ENCODE results near the gene CCDC43. TPM values are rescaled to one million over a fixed set of nuclear protein-coding genes. Genes with fewer than 3 reads are reported as not detected.
"Not testable (repeated sequence)": the region's sequence is repeated elsewhere in the genome, so short reads cannot be mapped to it uniquely, and the experiment has no call there.

CCDC43 gene
- polyA plus RNA-seq, 1 experiment = 18.0 TPM

DNA sequence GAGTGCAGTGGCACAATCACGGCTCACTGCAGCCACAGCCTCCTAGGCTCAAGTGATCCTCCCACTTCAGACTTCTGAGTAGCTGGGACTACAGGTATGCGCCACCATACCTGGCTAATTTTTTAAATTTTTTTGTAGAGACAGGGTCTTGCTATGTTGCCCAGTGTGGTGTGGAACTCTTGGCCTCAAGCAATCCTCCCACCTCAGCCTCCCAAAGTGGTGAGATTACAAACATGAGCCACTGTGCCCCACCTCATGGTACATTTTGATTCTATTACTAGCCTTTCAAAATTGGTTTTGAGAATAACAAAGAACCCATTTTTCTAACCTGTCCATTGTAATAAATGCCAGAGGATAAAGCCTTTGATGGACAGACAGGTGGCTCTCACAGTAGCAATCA, 1.4 kb downstream of the CCDC43 start:
- Histone ChIP-seq H3K27ac (ENCODE audit: low read depth, low read length) (no peak overlapping the region), H3K4me3 (ENCODE audit: low read depth, low read length) (peak overlapping the region; percentile 92; the same call in 1 of the 2 replicates), H3K9me3 (ENCODE audit: control insufficient read depth, insufficient read depth, low read length) (no peaks in the 10 kb centered on the region), H3K27me3 (ENCODE audit: control insufficient read depth, insufficient read depth, low read length) (no peaks in the 10 kb centered on the region)
- ChIA-PET CTCF (interaction anchor here (1.1 kb wide), 1 partner anchor 16 kb away, joined by 3 read pairs; no protein-coding TSS in a partner anchor), POLR2A (no interaction called here)
- DNase-seq (ENCODE audit: low read depth, low spot score) = no peak
- TF ChIP-seq, protein P1, sequence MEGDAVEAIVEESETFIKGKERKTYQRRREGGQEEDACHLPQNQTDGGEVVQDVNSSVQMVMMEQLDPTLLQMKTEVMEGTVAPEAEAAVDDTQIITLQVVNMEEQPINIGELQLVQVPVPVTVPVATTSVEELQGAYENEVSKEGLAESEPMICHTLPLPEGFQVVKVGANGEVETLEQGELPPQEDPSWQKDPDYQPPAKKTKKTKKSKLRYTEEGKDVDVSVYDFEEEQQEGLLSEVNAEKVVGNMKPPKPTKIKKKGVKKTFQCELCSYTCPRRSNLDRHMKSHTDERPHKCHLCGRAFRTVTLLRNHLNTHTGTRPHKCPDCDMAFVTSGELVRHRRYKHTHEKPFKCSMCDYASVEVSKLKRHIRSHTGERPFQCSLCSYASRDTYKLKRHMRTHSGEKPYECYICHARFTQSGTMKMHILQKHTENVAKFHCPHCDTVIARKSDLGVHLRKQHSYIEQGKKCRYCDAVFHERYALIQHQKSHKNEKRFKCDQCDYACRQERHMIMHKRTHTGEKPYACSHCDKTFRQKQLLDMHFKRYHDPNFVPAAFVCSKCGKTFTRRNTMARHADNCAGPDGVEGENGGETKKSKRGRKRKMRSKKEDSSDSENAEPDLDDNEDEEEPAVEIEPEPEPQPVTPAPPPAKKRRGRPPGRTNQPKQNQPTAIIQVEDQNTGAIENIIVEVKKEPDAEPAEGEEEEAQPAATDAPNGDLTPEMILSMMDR (IDR thresholded peaks at IDR 0.05; ENCODE audit: low read depth, low read length) = no peak

DNA sequence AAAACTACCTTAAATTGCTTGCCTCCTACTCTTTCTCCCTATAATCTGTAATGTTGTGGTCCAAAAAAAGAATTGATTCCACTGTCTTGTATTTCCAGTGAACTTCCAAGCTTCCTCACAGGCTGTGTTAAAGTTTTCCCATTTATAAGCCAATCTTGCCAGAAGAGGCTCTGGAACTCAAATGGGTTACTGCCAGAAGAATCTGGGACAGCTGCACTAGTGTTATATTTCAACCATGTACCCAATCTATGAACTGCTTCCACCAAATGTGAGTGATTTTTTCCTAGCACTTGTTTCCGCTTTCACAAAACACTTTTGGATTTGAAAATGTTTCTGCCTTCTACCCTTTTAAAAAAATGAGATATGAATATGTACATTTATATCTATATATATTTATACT, 1.8 kb downstream of the CCDC43 start:
- H3K27me3 ChIP-seq (ENCODE audit: control insufficient read depth, insufficient read depth, low read length) = no peaks in the 10 kb centered on the region
- no peak overlapping the region for H3K27ac ChIP-seq (ENCODE audit: low read depth, low read length)
- H3K9me3 ChIP-seq (ENCODE audit: control insufficient read depth, insufficient read depth, low read length) = no peaks in the 10 kb centered on the region
- POLR2A ChIA-PET = no interaction called here
- CTCF ChIA-PET = interaction anchor here (0.8 to 0.9 kb wide), 2 partner anchors 16 to 51 kb away, joined by 3 to 7 read pairs; no protein-coding TSS in a partner anchor
- DNase-seq (ENCODE audit: low read depth, low spot score) = no peak
- H3K4me3 ChIP-seq (ENCODE audit: low read depth, low read length) = no peak overlapping the region
- TF ChIP-seq, protein P1 (IDR thresholded peaks at IDR 0.05; ENCODE audit: low read depth, low read length) = no peak

DNA sequence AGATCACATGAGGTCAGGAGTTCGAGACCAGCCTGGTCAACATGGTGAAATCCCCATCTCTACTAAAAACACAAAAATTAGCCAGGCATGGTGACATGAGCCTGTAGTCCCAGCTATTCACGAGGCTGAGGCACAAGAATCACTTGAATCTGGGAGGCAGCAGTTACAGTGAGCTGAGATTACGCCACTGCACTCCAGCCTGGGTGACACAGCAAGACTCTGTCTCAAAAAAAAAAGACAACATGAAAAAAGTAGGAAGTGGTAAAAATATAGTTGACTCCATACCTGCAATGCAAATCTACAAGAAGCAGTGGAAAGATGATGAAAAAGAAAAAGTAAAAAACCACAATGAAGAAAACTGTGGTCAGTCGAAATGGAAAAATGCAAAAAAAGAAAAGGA, 6.3 kb downstream of the CCDC43 start:
- H3K27me3 ChIP-seq (ENCODE audit: control insufficient read depth, insufficient read depth, low read length); H3K9me3 ChIP-seq (ENCODE audit: control insufficient read depth, insufficient read depth, low read length); POLR2A ChIA-PET; DNase-seq (ENCODE audit: low read depth, low spot score); H3K27ac ChIP-seq (ENCODE audit: low read depth, low read length); H3K4me3 ChIP-seq (ENCODE audit: low read depth, low read length): not testable (repeated sequence)
- CTCF ChIA-PET = interaction anchor here (1.4 kb wide), 1 partner anchor 11 kb away, joined by 4 read pairs; no protein-coding TSS in a partner anchor

DNA sequence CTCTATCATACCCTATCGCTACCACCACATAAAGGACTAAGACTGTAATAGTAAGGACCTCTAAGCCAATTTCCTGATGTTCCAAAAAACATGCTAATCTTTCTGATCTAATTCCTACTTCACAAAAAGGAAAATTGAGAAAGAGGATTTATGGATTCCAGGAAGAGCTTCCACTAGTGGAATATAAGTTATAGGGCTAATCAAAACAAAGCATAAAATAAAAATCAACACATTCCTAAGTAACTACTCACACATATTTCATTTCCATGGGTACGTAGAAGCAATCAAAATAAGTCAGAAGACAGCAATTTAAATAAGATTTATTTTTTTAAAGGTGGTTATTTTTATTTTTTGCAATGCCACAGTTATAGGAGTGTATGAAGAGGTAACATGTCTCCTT, 12.4 kb downstream of the CCDC43 start:
- Histone ChIP-seq H3K4me3 (ENCODE audit: low read depth, low read length) (no peak overlapping the region), H3K27ac (ENCODE audit: low read depth, low read length) (no peak overlapping the region), H3K9me3 (ENCODE audit: control insufficient read depth, insufficient read depth, low read length) (no peaks in the 10 kb centered on the region), H3K27me3 (ENCODE audit: control insufficient read depth, insufficient read depth, low read length) (no peaks in the 10 kb centered on the region)
- TF ChIP-seq, protein P1 (IDR thresholded peaks at IDR 0.05; ENCODE audit: low read depth, low read length) = no peak
- ChIA-PET POLR2A (interaction anchor here (0.5 kb wide), 1 partner anchor 81 kb away, joined by 3 read pairs; no protein-coding TSS in a partner anchor), CTCF (no interaction called here)
- DNase-seq (ENCODE audit: low read depth, low spot score) = no peak

DNA sequence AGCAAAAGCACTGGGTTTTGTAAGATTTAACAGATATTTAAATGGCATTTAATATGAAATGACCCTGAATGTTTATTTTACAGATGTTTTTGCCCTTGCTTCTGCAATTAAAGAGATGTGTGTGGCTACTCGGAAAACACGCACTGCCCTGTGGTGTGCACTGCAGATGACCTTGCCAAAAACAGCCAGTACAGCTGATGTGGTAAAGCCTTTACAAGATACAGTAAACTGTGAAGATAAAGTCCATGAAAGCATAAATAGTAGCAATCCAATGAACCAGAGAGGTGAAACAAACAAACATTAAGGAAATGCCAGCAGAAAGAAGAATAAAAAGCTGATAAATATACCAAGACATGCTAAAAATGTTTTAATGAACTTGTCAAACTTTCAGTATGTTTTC, 15.7 kb downstream of the CCDC43 start:
- Histone ChIP-seq H3K9me3 (ENCODE audit: control insufficient read depth, insufficient read depth, low read length) (no peaks in the 10 kb centered on the region), H3K27ac (ENCODE audit: low read depth, low read length) (no peak overlapping the region), H3K4me3 (ENCODE audit: low read depth, low read length) (no peak overlapping the region), H3K27me3 (ENCODE audit: control insufficient read depth, insufficient read depth, low read length) (no peaks in the 10 kb centered on the region)
- ChIA-PET CTCF (no interaction called here), POLR2A (no interaction called here)
- TF ChIP-seq, protein P1 (IDR thresholded peaks at IDR 0.05; ENCODE audit: low read depth, low read length) = no peak
- DNase-seq (ENCODE audit: low read depth, low spot score) = no peak

All from AG04450 (cell line).